Stimulated activated CD4-positive, alpha-beta T cell treated with anti-CD3 and anti-CD28 coated beads, Interleukin-4, amount 100 ng/mL, for 1 hour (primary cell): ENCODE measurements around the gene COPG2.
"Not testable (repeated sequence)": the region's sequence is repeated elsewhere in the genome, so short reads cannot be mapped to it uniquely, and the experiment has no call there.

Experiments
- DNase-seq: peaks from one replicate; pipeline ENCODE4 v3.0.0-alpha.2; 2020

COPG2 gene

DNA sequence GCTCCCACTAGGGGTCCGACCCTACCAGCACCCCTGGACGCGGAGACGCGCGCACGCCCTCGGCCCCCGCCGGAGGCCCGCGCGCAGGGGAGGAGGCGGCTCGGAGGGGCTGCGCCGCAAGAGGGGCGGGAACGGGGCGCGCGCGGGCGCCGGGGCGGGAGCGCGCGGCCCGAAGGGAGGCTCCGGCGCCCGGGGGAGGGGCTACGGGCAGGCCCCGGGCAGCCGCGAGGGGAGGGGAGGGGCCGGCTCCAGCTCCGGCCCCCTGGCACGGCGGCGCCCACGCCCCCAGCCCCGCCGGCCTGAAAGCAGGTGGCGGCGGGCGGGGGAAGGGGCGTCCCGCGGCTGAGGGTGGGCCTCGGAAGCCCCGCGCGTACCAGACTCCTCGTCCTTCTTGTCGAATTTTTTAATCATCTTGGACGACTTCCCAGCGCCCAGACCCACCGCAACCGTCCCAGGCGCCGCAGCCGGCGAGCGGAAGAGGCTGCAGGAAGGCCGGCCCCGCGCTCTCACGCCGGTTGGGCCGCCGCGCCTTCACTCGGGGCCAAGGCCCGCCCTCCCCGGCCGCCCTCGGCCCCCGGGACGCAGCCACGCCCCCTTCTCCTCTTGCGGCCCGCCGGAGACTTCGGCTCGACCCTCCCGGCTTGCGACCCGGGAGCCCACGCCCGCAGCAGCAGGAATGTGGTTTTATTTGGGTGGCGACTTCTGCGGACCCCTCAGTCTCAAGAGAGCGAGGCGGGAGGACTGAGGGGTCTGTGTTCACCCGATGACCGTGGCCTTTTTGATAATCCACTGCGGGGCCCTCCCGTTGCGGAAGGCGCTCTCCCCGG is at the start of gene COPG2:
Gene COPG2 (minus strand): TSS at position 491 of the 827 bp plus-strand sequence. CDS start 80 bp downstream, at position 411.
- peak; percentile 83 for DNase-seq

DNA sequence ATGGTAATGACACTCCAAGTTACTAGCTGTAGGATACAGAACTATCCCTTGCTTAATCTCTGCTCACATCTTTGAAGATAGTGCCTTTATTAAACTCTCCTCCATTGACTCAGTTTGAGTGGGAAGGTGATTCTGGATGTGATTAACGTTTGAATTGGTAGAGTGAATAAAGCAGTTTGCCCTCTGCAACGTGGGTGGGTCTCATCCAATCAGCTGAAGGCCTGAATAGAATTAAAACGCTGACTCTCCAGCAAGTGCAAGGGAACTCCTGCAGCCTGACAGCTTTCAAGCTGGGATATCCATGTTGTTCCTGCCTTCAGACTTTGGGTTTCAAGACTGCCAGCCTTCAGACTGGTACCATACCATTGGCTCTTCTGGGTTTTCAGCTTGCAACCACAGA is 43.9 kb upstream of the COPG2 start:
- no peak for DNase-seq

DNA sequence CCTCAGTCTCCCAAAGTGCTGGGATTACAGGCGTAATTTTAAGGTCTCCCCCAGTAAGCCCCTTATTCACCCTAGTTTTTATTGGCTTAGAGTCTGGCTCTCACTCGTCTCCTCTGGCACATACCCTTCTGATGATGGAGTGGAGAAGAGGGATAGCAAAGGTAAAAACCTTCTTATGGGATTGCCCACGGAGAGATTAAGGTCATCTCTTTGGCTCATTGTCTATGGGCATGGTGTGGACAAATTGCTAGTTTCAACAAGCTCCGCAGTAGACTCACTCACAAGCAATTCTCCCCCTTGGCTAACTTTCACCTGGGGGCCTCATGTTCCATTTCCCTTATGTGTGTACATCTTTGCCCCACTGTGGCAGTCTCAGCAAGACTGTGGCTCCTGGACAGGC is 40.2 kb upstream of the COPG2 start:
- DNase-seq = no peak

- no peak for DNase-seq
Measured at GRCh38 chr7:130708001-130708400, 39.5 kb upstream of the COPG2 start.

GRCh38 chr7:130703851-130704250 is 35.3 kb upstream of the COPG2 start:
- DNase-seq = no peak

DNA sequence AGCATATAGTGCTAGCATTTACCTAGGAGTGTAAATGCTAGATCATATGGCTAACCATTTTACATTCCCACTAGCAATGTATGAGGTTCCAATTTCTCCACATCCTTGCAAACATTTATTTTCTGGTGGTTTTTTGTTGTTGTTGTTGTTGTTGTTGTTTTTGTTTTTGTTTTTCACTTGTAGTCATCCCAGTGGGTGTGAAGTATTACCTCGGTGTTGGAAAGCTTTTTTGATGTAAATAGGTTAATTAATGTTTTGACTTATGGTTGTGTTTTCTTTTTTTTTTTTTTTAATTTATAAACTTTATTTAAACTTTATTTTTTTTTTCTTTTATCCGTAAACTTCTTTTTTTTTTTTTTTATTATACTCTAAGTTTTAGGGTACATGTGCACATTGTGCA is 33.1 kb upstream of the COPG2 start:
- DNase-seq = no peak

GRCh38 chr7:130700760-130701159 is 32.2 kb upstream of the COPG2 start:
- DNase-seq = no peak

DNA sequence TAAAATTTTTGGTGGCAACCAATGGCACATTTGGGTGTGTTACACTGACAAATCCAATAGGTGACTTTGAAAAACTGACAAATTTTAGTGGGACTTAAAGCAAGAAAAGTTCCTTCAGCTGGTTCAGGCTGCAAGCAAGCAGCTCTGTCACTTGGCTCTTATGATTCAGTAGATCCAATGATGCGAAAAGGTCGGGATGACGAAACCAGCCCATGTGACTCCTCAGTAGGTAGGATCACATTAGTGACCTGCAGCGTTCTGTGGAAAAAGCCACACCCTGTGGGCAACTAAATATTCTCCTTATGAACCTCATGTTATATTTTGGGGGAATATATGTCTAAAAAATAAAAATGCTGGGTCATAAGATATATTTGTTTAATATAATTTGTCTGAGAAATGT is 31.1 kb upstream of the COPG2 start:
- DNase-seq = no peak

DNA sequence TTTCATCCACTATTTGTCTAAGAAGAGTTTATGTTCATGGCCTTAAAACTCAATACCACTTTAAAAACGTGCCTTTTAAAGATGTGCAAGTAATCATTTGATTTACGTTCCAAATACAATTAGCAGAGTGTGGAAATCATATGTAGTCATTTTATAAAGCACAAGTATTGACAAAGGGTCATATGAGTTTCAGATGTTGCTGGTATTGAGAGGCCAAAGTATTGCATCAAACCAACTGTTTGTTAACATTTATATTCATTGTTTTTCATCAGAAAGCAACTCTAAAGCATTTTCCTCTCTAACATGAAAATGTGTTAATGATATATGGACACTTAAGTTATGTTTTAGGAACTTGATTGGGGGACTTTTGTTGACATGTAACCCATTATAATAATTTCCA is 29.3 kb upstream of the COPG2 start:
- no peak for DNase-seq

- no peak for DNase-seq
Measured at GRCh38 chr7:130695840-130696239, 27.3 kb upstream of the COPG2 start.

DNA sequence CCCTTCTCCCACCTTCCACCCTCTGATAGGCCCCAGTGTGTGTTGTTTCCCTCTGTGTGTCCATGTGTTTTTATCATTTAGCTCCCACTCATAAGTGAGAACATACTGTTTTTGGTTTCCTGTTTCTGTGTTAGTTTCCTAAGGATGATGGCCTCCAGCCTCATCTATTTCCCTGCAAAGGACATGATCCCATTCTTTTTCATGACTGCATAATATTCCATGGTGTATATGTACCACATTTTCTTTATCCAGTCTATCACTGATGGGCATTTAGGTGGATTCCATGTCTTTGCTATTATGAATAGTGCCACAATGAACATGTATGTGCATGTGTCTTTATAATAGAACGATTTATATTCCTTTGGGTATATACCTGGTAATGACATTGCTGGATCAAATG is 23.8 kb upstream of the COPG2 start:
- DNase-seq = not testable (repeated sequence)

GRCh38 chr7:130689683-130690082 is 21.1 kb upstream of the COPG2 start:
- no peak for DNase-seq

DNA sequence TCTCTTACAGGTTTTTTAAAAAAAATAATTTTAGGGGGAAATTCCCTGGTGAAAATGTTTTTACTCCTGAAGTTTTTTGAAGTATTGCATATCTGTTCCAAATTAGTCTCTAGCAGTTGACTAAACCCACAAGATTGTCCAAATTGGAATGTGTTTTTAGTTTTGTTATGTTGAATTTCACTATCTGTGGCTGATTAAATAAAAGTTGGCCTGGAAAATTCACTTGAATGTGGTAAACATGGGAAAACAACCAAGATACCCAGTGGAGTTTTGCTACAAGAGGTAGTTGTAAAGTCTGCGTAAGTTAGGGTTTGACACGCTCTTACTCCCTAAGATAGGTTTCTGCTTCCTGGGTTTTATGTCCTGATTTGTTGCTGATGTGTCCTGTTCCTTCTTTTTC is 14.5 kb upstream of the COPG2 start:
- DNase-seq = no peak

- DNase-seq = no peak
Measured at GRCh38 chr7:130674456-130674855, 5.9 kb upstream of the COPG2 start.

- no peak for DNase-seq
Measured at GRCh38 chr7:130673066-130673465, 4.5 kb upstream of the COPG2 start.

DNA sequence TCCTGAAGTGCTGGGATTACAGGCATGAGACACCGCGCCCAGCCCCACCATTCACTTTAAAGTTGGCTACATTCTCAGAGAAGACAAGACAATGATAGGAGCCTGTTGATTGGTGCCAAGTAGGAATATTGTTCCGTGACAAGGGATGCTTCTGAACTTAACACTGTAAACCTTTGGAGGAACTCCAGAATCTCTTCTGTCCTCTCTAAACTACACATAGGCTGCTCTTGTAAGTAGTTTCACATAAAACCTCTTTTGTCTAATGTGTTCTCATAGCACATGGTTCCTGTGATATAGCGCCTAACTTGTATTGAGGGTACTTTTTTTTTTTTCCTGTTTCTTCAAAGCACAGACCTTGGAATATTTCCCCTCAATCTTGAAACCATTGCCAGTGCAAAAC is 3.6 kb upstream of the COPG2 start:
- DNase-seq = no peak

GRCh38 chr7:130669085-130669700 is 645 bp upstream of the COPG2 start:
- DNase-seq = no peak

DNA sequence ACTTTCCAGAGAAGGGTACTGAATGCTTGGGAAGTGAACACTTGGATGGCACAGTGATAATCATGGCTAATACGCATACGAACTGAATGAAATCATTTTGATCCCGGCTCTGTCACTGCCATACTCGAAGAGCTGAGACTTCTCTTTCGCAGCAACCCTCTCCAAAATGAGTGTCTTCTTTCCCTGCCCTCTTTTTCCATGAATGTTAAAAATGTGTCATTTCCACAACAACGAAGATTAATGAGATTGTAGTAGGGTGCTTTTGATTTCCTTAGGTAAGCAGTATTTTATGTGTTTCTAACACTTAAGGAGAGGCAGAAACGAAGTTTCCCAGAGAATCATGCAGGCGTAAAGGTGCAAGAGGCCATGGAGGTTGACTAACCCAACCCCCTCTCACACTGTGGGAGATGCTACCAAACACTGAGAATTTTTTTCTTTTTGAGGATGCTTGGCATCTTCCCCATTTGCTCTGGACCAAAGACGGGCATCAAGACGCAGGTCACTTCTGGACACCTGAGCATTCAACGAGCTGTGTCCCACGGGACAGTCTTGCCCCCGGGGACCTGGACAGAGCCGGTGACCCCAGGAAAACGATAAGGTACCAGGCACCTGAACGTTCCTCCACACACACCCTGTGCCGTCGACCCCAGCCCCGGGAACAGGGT is 823 bp downstream of the COPG2 start:
- DNase-seq = no peak

DNA sequence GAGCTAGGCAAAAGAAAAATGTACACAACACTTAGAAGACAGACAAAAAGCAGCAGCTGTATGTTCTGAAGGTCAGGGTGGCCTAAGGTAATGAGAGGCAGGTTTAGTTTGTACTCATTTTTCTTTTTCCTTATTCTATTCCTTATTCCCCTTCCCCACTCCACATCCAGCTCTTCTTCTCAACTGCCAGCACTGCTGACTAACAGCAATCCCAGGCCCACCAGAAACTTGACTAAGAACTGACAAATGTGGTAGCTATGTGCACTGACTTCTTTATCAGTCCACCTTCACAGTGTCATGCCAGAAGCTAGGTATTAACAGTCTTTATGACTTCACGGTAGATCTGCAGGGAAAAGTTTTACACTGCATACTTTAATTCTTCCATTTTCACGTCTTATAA is 6.1 kb downstream of the COPG2 start:
- DNase-seq = no peak

- DNase-seq = no peak
Measured at GRCh38 chr7:130655286-130655685, 13.3 kb downstream of the COPG2 start.

GRCh38 chr7:130654850-130655249 is 13.7 kb downstream of the COPG2 start:
- DNase-seq = no peak

DNA sequence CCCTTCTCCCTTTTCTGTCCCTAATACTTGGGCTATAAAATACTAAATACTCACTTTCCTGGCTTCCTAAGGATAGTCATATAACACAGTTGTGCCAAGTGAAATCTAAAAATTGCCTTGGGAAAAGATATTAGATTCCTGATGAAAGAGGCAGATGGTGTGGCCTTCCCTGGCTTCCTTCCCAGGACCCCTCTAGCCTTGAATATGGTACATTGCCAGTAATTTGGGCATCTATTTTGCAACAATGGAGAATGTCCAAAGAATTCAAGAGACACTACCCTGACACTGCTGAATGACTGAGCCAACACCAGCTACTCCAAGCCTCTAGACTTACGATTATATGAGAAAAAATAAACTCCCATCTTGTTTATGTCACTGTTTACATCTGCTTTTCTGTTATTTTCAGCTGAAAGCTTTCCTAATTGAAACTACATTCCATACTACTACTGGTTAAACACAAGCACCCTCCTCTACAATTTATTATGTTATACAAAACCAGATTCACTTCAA is 17.9 kb downstream of the COPG2 start:
- no peak for DNase-seq

DNA sequence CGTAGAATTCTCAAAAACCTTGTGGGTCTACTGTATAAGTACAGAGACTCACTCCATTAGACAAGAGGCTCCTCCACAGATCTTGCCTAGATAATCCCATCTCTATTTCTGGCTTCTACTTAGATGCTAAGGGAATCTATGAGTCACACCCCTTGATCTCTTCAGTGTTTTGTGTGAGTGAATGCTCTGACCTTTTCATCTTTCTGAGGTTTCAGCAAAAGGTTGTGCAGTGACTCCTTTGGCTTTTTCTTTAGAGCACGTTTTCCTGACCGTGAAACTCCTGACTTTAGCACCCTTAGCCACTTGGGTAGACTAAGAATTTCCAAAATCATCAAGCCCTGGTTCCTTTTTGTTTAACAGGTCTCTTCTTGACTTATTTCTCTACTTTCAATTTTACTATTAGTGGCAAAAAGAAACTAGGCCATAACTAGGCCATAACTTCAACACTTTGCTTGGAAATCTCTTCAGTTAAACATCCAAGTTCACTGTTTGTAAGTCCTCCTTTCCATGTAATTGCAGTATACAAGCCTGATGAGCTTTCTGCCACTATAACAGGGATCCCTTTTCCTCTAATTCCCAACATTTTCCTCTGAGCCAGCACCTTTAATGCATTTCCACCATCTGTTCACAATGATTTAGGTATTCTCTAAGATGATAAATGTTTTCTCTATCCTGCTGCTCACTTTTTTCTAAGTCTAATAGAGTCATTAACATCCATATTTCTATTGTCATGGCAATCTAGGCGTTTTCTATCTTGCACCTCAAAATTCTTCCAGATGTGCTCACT is 19.4 kb downstream of the COPG2 start:
- no peak for DNase-seq
